HG03565 (cell line): ENCODE results near the gene HS6ST3.
"Not testable (repeated sequence)": the region's sequence is repeated elsewhere in the genome, so short reads cannot be mapped to it uniquely, and the experiment has no call there.

Source experiments
- ATAC-seq: cut with Tn5 transposase; IDR thresholded peaks from one replicate; pipeline ENCODE4 v1.9.1; 2021; ENCODE audit warnings: mild to moderate bottlenecking, moderate library complexity; ENCODE audit not compliant: unreplicated experiment

The HS6ST3 gene

DNA sequence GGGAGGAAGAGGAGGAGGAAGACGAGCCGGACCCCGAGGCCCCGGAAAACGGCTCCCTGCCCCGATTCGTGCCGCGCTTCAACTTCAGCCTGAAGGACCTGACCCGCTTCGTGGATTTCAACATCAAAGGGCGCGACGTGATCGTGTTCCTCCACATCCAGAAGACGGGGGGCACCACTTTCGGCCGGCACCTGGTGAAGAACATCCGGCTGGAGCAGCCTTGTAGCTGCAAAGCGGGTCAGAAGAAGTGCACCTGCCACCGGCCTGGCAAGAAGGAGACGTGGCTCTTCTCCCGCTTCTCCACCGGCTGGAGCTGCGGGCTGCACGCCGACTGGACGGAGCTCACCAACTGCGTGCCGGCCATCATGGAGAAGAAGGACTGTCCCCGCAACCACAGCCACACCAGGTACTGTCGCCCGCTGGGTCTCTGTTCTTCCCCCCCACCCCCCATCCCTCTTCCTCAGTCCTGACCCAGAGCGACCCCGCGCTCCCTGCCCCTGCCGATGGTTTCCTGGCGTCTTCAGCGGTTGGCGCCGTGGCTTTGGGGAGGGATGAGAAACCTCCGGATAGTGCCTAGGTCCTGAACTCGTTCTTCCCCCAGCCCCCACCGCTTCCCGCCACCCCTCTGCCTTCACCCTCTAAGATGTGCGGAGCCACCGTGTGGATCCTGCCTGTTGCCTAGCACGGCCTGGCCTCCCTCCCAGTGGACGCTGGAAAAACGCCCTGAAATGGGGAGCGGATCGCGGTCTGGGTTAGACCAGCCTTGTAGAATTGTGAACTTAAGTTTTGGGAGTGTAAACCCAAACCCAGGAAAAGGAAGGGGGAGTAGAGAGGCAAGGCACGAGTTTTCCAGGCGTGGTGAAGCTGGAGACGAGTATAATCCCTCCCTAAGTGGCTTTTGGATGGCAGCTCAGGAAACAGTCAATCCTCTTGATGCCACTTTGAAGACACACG lies 1.5 kb downstream of the HS6ST3 start:
- no peak for ATAC-seq

GRCh38 chr13:96093296-96094006 lies 3.5 kb downstream of the HS6ST3 start:
- no peak for ATAC-seq

DNA sequence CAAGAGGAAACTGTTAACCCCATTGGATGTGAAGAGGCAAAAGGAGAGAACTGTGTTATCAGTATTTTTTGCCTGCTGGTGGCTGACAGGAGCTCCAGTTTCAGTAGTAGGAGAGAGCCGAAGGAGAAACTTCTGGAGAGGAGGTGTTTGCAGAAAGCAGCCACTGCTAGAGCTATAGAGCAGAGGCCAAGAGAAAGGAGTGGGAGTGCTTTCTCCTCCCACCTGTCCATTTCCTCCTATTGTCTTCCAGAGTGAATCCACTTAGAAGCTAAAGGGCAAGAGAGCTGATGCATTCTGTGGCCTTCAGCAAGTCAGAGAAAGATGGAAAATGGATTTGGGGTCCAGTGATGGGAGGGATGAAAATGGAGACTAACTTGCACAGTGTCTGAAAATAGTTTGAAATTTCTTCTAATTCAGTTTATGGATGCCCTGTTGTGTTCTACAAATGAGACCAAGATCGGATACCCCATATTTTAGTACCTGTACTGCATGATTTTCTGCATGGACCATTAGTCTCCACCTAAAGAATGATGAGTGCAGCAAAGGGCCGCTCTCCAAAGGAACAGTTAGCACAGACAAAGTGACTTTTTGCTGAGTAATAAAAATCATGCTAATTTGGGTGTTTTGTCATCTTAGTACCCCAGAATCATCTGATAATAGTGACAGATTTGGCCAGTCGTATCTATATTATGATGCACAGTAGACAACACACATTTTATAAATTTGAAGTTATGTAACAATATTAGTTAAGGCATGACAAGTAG lies 10.7 kb downstream of the HS6ST3 start:
- no peak for ATAC-seq

GRCh38 chr13:96104516-96104915 lies 14.6 kb downstream of the HS6ST3 start:
- no peak for ATAC-seq

DNA sequence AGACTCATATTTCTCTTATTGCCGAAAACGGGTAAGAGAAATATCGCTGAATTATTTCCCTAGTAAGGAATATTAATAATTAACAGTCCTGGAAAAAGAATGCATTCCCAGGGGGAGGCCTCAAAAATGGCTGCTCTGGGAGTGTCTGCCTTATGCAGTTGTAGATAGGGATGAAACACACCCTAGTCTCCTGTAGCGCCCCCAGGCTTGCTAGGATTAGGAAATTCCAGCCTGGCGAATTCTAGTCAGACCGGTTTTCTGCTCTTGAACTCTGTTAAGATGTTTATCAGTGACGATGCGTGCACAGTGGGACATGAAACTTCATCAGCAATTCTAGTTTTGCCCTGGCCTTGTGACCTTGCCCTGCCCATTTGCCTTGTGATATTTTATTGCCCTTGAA lies 18.2 kb downstream of the HS6ST3 start:
- ATAC-seq: not testable (repeated sequence)

DNA sequence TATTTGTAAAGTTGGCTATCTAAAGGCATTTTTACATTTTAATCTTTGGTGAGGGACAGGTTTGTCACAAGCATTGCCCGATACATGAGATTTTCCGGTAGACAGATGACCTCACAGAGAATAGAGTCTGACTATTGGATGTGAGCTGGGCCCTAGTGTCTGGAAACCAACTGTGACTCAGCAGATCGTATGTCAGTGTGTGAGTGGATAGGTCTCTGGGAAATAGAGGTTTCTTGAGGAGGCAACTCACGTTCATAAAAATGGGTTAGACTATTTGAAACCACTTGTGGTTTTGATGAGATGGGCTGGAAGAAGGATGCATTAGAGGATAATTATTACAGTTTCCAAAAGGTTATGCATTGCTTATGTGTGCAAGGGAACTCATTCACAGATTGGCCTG lies 19.2 kb downstream of the HS6ST3 start:
- ATAC-seq: no peak

DNA sequence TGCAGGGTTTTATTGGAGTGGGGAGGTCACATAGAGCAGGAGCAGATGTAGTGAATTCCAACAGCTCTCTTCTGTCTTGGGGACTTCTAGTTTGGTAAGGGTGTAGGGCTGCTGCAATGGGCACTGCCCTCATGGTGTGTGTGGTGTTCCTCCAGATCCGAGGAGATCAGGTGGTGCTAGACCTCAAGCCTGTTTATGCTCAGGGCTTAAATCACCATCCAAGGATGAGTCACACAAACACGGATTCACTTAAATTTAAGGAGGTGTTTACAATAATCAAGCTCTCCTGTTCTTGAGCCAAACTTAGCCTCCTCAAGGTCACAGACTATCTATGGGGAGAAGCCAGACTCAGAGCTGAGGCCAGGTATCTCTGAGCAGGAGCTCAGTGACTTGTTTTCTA lies 23.0 kb downstream of the HS6ST3 start:
- ATAC-seq: no peak

DNA sequence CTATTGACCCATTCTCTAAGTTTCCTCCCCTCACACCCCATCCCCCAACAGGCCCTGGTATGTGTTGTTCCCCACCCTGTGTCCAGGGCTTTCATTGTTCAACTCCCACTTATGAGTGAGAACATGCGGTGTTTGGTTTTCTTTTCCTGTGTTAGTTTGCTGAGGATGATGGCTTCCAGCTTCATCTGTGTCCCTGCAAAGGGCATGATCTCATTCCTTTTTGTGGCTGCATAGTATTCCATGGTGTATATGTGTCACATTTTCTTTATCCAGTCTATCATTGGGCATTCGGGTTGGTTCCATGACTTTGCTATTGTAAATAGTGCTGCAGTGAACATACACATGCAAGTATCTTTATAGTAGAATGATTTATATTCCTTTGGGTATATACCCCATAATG lies 25.5 kb downstream of the HS6ST3 start:
- not testable (repeated sequence) for ATAC-seq

GRCh38 chr13:96119921-96120320 lies 30.0 kb downstream of the HS6ST3 start:
- ATAC-seq: no peak

DNA sequence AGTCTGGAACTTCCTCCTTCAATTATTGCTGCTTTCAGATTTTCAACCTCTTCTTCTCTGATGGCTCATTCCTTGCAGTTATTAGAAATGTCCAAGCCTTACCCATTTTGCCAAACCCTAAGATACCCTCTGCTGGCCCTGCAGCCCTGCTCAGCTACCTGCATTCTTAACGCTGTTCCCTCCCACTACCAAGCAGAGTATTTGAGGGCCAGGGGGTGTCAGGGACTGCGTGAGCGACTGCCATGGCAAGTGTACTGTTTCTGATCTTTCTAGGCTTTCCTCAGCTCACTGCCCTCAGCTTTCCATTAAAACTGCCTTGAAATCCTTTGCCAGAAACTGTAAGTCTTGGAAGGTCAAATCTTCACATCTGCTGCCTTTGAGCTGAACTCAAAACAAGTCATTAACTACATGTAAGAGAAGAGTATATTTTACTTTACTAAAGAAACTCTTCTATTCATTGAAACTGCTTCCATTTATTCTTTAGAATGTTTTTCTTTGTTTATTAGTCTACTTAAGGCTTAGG lies 41.0 kb downstream of the HS6ST3 start:
- ATAC-seq: no peak

DNA sequence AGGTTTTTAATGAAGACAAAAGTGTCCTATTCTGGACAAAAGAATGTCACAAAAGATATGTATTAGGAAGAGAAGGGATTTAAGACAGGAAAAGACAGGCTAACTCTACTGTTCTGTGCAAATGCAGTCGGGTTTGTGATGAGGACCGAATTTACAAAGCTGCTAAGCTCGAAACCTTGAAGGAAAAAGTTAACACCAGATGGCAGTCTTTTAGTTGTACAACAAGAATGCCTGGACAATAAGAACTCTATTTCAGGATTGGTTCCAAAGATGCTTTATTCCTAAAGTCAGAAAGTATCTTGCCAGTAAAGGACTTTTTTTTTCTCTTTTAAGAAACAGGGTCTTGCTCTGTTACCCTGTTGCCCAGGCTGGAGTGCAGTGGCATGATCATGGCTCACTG lies 51.1 kb downstream of the HS6ST3 start:
- no peak for ATAC-seq

DNA sequence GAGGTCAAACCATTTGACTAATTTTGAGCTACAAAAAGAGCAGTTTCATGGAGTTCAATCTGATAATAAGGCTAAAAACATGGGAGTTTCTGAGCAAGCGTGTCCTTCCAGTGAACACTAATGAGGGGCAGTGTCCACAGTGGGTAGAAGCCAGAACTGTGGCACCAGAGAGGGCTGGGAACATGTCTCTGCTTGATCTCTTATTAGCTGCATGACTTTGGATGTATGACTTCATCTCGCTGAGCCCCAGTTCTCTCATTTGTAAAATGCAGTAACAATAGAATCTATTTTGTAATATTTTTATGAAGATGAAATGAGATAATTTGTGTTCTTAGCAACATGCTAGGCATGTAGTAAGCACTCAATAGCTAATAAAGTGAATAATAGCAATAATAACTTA lies 69.8 kb downstream of the HS6ST3 start:
- ATAC-seq: no peak

GRCh38 chr13:96161141-96161540 lies 71.2 kb downstream of the HS6ST3 start:
- no peak for ATAC-seq

- ATAC-seq: no peak
Measured at GRCh38 chr13:96165840-96166239, 75.9 kb downstream of the HS6ST3 start.

GRCh38 chr13:96172066-96172465 lies 82.2 kb downstream of the HS6ST3 start:
- ATAC-seq: no peak

DNA sequence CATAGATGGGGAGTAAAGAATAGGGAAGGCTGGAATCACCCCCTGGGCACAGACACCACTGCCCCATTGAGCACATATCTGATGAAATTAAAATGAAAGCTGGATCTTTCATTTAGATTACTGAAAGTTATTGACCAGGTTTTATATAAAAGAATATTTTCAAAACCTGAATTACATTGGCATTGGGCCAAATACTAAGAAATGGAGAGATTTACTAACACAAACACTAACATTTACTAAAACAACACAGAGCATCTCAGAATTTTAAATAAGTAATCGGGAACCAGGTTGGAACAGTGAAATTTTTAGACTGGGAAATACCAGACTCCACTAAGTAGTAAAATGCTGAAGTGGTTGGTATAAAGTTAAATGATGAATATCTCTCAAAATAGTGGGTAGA lies 88.9 kb downstream of the HS6ST3 start:
- ATAC-seq: no peak

DNA sequence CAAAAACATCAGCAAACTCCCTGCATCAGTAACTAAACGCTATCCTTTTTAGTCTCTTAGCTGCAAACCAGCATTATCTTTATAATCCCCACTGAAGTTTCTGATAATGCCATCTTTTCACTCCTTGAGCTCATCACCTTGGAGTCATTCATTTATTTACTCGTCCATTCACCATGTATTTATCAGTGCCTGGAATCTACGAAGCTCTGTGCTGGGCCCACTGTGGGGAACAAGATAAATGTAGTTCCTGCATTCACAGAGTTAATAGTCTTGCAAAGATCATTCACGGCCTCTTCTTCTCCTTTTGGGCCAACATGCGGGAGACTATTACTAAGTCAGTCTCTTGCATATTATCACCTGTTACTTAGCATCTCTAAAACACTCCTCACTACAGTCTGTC lies 89.4 kb downstream of the HS6ST3 start:
- no peak for ATAC-seq

DNA sequence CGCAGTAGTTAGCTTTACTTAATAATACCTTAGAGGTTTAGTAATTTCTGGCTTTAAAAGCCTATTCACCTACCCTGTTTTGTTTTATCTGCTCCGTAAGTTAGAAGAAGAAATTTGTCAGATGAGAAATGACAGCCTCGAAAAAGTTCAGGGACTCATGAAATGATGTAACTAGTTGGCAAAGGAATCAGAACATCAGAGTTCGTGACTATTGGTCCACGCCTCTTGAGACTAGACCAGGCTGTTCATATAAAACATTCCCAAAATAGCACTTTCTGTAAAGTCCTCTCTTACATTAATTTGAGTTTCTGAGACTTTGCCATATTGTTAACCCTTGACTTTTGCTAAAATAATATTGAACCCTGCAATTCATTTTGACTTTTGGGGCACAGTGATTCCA lies 92.0 kb downstream of the HS6ST3 start:
- ATAC-seq: no peak

DNA sequence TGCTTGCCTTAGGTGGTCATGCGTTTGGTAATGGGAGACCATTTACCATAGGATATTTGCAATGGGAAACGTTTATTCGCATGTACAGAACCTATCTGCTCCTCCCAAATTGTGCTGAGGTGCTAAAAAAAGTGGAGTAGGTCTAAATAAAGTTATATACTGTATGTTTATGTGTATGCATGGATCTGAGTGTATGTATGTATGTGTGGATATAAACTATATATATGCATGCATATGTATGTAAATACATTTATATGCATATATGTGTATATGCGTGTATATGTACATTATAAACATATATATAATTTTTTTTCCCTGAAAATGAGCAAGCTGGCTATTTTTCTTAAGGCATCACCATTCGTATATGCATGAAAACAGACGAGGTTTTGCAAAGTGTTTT lies 95.9 kb downstream of the HS6ST3 start:
- ATAC-seq: no peak

- no peak for ATAC-seq
Measured at GRCh38 chr13:96191367-96191766, 101.5 kb downstream of the HS6ST3 start.

DNA sequence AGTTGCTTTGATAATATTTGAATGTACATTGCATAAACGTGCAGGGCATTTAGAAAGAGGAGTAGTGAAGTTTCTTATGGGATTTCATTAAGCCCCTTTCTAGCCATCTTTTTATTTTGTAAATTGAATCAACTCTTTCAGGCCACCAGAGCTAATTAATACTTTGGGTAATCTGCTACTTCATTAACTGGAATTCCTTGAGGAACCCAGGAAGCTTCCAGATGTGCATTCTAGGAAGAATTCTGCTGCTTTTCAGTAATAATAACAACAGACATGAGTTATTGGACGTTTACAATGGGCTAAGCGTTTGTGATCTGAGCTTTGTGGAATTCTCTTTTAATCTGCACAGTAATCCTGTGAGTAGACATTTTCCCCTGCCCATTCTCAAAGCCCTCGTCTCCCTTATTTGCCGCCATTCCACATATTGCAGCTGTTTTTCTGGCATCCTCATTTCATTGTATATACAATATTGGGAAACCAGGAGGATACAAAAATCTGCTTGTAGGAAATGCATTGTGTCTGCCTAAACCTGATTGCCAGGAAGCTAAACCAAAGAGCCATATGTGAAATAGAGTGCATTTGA lies 103.9 kb downstream of the HS6ST3 start:
- no peak for ATAC-seq
